ENCODE measurements around the gene DOCK8.

The DOCK8 gene

DNA sequence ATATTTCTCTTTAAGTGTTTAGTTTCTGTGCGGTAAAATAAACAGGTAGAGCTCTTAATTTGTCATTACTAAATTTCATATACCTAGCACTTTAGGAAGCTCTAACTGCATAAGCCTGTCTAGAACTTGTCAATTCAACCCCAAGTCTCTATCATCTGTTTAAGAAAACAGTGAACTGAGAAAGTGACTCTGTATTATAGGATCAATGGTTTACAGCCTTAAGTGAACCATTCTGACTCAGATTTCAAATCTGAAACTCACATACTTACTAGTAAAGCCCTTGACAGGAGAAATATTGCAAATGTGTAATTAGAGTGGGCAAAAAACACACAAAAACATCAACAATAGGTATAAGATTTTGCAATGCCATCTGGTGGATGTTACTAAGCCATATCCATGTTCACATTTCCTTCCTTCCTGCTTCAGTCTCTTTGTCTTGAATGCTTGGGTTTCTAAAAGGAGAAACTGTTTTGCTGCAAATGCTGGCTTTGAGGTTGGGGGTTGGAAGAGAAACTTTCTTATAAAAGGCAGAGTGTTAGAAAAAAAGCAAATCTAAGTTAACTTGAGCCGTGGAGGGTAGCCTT is 101.8 kb downstream of the DOCK8 start:
- DNase-seq = no peak

GRCh38 chr9:318646-319045 is 104.0 kb downstream of the DOCK8 start:
- DNase-seq = no peak

GRCh38 chr9:324971-325370 is 110.3 kb downstream of the DOCK8 start:
- DNase-seq = no peak

- no peak for DNase-seq
Measured at GRCh38 chr9:326667-327066, 112.0 kb downstream of the DOCK8 start.

- DNase-seq = no peak
Measured at GRCh38 chr9:328453-328852, 113.8 kb downstream of the DOCK8 start.

GRCh38 chr9:331197-331596 is 116.5 kb downstream of the DOCK8 start:
- no peak for DNase-seq

DNA sequence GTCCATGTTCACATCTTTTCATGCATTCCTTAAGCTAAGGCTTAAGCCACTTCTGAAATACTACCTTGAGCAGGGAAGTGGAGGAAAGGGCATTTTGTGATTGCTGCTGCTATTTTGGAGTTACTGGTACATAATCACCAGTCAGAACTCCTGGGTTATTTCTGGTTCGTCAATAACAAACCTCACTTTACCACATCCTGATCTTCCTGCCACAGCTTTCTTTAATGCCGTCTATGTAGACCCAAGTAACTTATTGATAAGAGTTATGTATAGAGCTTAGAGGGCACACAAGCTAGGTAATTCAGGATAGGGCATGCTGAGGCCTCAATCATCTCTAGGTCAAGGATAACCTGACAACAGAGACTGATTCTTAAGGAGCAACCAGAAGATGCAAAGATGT is 120.7 kb downstream of the DOCK8 start:
- DNase-seq = no peak

- no peak for DNase-seq
Measured at GRCh38 chr9:336039-336438, 121.4 kb downstream of the DOCK8 start.

GRCh38 chr9:338602-339001 is 123.9 kb downstream of the DOCK8 start:
- DNase-seq = no peak

- no peak for DNase-seq
Measured at GRCh38 chr9:341634-342421, 127.2 kb downstream of the DOCK8 start.

- no peak for DNase-seq
Measured at GRCh38 chr9:343773-344172, 129.1 kb downstream of the DOCK8 start.

- no peak for DNase-seq
Measured at GRCh38 chr9:346111-346571, 131.5 kb downstream of the DOCK8 start.

- no peak for DNase-seq
Measured at GRCh38 chr9:347667-348292, 133.1 kb downstream of the DOCK8 start.

- DNase-seq = no peak
Measured at GRCh38 chr9:350384-350783, 135.7 kb downstream of the DOCK8 start.

GRCh38 chr9:351916-352315 is 137.3 kb downstream of the DOCK8 start:
- no peak for DNase-seq

GRCh38 chr9:353077-353476 is 138.4 kb downstream of the DOCK8 start:
- DNase-seq = no peak

GRCh38 chr9:354453-354852 is 139.8 kb downstream of the DOCK8 start:
- no peak for DNase-seq

DNA sequence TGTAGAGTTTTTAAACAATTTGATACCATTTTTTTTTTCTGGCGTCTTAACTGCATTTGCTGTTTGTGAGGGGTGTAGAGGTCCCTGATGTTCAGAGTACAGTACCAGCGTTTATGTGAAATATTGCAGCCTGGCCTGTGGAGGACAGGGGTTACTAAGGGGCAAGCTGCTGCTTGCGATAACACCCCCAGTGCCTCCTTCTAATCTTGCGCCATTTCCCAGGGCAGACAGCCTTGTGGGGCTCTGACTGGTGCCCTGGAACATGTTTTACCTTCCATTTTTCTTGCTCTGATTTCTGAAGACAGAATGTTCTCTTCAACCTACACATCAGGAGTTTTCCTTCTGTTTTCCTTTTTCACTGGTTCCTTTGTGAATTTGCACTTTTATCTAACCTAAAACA is 142.9 kb downstream of the DOCK8 start:
- DNase-seq = no peak

DNA sequence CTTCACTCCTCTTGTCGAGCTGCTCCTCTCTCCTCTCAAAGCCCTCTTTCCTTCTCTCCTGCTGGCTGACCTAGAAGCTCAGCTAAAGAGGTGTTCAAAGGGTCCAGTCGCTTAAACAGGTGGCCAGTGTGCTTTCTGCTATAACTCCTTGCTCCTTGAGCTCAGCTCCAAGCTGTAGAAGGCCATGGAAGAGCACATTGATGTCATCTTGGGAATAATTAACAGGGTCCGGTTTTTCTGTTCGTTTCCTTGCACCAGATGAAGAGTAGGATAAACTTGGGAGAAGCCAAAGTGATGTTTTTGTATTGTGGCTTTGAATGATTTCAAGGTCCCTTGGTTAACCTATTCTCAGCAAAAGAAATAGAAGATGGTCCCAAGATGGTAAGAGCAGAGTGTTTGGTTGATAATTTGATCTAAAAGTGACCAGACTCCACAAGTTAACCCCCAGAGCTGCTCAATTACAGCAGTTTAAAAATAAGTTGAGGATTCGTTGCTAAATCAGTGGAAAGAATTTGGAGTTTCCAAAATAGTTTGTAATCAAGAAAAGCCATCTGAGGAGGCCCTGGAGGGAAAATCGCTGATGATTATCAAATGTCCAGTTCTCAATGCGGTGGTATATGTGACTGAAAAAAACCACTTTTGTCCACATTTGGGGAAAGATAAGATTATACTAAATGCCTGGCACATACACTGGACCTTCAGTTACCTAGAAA is 148.1 kb downstream of the DOCK8 start:
- DNase-seq = no peak

GRCh38 chr9:363274-363612 is 148.6 kb downstream of the DOCK8 start:
- DNase-seq = no peak

- DNase-seq = no peak
Measured at GRCh38 chr9:365436-365835, 150.8 kb downstream of the DOCK8 start.

GRCh38 chr9:366620-367019 is 152.0 kb downstream of the DOCK8 start:
- DNase-seq = no peak

- DNase-seq = no peak
Measured at GRCh38 chr9:370086-370485, 155.4 kb downstream of the DOCK8 start.

- DNase-seq = no peak
Measured at GRCh38 chr9:371349-371748, 156.7 kb downstream of the DOCK8 start.

Measured in cortex of kidney (tissue), 1 donor.